GM21447 (cell line): Measurements from ENCODE around the gene AK4.
A peak's percentile ranks its signal among the peaks of the same experiment; 100 is the strongest.

ENCODE experiments used
- ATAC-seq: cut with Tn5 transposase; IDR thresholded peaks from one replicate; pipeline ENCODE4 v1.9.1; 2021; ENCODE audit not compliant: unreplicated experiment

The AK4 gene

DNA sequence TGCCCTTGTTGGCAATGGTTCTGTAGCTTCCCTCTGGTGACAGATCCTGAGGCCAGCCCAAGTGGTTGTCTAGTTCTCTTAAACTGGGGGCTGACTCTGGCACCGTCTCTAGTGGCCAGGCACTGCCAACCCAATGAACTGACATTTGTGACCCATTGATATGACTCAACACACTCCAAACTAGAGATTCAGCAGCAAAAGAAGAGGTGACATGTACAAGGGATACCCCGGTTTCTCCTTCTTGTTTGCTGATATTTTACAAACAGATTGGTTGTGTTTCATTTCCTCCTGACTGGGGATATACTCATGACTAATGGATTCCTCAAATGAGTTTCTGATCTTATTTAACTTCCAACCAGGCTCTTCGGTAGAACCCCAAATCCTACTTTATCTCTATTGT is 95.5 kb downstream of the AK4 start:
- no peak for ATAC-seq

DNA sequence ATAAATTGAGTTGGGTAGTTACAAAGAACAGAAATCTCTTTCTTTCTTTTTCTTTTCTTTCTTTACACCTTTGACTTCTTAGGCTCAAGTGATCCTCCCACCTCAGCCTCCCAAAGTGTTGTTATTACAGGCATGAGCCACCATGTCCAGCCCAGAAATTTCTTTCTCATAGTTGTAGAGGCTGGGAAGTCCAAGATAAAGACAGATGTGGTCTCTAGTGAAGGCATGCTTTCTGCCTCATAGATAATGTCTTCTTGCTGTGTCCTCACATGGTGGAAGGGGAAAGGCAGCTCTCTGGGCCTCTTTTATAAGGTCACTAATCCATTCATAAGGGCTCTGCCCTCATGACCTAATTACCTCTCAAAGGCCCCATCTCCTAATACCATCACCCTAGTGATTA is 97.3 kb downstream of the AK4 start:
- ATAC-seq = no peak

DNA sequence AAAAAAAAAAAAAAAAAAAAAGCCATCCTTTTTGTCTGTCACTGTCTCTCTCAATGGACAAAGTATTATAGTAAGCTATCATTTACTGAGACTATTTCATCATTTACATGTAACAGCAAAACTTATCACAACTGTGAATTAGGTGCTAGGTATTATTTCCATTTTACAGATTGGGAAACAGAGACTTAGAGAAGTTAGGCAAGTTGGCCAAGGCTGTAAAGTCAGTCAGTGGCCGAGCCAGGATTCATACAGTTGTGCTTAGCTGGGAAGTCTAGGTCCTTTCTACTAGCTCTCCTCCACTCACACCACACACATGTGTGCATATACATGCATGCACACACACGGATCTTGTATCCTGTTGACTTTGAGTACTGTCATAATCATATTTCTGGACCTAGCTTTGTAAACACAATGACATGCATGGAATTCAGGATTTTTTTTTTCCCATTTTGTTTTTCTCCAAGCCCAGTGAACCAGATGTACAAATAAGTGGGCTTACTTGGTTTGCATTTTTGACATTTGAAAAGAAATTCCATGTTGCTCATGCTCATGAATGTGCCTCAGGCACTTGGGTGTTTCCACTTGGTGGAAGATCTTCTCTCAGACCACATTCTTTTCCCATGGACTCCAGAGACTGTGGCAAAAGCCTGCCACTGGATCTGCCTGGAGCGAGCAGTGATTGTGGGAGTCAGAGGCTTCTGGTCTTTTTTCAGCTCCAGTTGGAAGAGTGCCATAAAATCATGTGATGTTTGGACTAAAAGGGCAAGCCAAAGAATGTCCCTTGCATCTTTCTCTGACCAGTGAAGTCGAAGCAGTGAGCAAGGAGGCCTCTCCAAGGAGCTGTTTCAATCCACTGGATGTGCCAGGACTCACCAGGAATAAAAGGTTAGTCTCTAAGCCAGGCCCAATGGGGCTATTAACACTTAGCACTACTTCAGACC is 99.7 kb downstream of the AK4 start:
- ATAC-seq = no peak

DNA sequence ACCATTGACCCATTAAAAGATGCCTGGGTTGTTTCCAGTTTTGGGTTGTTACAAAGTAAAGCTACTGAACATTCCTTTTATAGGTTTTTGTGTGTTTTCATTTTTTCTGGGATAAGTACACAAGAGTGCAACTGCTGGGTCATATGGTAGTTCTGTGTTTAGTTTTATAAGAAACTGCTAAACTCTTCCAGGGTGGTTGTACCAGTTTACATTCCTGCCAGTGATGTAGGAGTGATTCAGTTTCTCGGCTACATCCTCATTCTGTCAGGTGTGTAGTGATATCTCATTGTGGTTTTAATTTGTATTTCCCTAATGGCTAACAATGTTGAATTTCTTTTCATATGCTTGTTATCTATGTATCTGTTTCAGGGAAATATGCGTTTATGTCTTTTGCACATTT is 102.8 kb downstream of the AK4 start:
- ATAC-seq = no peak

DNA sequence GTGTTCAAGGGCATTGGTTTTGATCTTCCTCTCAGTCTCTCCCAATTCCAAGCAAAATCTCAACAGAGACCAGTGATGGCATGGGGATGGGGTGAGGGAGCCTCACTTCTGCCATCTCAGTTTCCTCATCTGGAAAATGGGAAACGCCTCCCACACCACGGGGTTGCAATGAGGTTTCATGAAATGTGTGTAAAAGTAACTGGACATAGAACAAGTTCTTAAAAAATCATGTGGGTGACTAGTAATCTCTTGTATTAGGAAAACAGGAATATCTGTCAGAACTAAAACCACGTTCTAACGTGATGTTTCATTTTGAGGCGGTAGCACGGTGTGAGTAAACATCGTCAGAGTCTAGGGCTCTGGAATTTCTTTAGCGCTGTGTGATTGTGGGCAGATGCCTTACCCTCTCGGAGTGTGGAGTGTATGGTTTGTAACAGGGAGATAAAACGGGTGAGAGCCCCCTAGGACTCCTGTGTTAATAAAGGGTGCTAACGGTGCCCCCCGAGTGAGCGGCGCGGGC is 105.9 kb downstream of the AK4 start:
- ATAC-seq = peak; percentile 29

DNA sequence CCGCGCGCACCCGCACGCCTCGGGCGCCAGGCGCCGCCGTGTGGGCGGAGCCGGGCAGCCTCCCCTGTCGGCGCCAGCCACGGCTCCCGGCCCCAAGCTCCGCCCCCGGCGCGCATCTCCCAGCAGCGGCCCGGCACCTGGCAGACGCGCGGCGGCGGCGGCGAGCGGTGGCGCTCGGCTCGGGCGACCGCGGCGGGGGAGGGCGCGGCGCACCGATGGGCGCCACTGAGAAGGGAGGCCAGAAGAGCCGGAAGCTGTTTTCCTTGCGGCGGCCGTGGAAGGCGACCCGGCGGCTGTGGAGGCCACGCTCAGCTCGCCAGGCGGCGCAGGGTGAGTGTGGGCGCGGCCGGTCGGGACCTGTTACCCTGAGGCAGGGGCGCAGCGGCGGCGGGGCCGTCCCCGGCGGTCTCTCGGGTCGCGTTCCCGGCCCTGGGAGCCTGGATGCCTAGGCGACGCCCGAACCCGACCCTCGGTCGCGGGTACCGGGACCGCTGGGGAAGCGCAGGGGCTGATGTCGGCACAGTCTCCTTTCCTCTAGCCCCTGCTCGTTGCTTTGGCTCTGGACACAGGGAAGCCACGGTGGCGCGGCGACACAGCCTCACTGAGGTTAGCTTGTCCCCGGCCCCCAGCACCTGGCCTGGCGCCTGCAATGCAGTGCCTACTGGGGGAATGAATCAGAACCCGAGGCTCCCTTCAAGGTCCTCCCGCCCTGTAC is 106.5 kb downstream of the AK4 start:
- peak; percentile 90 for ATAC-seq

DNA sequence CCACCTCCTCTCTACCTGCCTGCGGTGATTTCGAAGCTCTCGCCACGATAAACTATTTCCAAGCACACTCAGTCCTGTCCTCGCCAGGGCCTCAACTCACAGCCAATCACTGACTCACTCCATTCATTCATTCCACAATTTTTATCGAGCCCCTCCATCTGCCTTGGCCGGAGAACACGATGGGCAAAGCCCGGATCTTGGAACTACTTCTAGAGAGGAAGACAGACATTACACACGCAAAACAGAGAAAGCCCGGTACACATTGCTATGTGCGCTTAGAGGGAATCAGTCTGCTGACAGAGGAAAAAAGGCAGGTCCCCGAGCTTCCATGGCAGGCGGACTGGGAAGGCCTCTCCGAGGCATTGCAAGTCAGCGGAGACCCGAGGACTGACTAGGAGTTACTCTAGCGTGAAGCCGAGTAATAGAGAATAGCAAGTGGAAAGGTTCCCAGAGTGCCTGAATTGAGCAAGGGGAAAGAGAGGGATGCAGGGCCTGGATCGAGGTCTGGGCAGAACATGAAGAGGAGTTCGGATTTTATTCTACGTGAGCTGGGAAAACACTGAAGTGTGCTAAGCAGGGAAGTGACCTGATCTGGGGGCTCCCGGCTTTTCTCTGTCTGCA is 107.1 kb downstream of the AK4 start:
- peak; percentile 6 for ATAC-seq

- ATAC-seq = no peak
Observed at GRCh38 chr1:65255656-65256050, 107.7 kb downstream of the AK4 start.

DNA sequence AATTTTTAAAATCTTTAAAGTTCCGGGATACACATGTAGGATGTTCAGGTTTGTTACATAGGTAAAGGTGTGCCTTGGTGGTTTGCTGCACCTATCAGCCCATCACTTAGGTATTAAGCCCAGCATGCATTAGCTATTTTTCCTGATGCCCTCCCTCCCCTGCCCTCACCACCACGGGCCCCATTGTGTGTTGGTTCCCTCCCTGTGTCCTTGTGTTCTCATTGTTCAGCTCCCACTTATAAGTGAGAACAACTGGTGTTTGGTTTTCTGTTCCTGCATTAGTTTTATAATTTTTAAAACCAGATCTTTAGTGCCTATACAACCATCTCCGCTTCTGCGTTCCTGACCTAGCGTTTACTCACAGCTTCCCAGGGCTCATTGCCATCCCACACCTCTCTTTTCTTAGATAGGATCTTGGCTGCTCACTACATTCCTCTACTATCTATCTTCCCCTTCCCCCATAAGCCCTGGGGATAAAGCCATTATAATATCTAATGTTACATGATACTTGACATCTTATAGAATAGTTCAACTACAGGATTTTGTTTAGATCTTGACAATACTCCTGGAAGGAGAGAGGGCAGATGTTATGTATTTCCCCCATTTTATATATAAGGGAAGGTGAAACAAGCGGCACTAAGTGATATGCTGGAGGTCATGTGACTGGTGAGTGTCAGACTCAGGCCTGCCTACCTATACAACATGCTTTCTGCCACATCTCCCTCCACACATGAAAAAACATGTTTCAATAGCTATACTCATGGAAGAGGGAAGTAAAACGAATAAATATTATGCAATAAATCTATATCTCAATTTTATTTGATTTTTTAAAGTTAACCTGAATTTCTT is 109.1 kb downstream of the AK4 start:
- no peak for ATAC-seq

DNA sequence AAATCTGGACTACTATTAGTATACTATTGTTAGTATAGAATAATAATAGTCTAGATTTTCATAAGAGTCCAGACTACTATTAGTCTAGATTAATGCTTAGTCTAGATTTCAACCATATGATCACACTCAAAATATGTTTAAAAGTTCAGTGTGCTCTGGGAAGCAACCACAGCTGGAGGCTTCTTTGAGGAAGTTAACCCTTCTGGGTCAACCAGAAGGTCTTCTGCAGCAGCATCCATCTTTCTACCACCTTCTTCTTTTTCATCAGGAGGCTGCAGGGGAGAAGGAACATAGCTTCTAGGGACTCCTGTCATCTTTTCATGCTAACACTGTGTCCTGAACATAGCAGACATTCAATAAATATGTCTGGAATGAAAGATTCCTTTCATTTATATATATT is 110.1 kb downstream of the AK4 start:
- no peak for ATAC-seq

GRCh38 chr1:65259816-65260215 is 111.8 kb downstream of the AK4 start:
- ATAC-seq = peak; percentile 40

GRCh38 chr1:65260851-65261473 is 113.0 kb downstream of the AK4 start:
- ATAC-seq = peak; percentile 42

DNA sequence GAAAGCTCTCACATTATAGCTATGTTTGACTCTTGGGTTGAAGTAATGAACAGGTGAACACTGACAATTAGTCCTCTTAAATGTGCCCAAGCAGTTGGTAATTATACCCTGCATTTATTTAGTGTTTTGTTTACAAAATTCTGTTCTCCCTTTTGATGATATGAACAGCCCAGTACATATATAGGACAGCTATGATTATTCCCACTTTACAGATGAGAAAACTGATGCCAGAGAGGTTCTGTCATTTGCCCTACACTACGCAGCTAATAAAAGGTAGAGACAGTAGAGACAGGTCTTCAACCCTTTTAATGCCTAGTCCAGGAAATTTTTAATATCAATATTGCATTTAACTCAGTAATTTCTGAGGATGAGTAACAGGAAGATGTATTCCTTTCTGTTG is 115.3 kb downstream of the AK4 start:
- no peak for ATAC-seq

GRCh38 chr1:65264197-65264929 is 116.4 kb downstream of the AK4 start:
- no peak for ATAC-seq

- no peak for ATAC-seq
Observed at GRCh38 chr1:65265296-65265650, 117.3 kb downstream of the AK4 start.

- peak; percentile 47 for ATAC-seq
Observed at GRCh38 chr1:65265651-65266351, 117.8 kb downstream of the AK4 start.

DNA sequence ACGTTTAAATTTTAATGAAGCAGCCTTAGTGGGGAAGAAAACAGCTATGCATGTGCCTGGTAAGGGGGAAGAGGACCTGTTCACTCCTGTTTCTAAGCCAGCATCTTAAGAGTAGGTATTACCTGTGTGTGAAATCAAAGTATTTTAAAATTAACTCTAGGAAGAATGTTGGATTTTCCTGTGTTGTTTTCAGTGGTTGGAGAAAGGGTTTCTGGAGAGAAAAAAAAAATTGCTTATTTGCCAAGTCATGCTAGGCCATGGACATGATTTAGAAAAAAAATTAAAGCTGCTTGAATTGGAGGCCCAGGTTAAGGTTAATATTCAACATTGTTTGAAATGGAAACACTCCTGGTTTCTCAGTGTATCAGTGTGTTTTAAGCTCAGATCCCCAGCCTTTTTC is 118.5 kb downstream of the AK4 start:
- ATAC-seq = no peak

DNA sequence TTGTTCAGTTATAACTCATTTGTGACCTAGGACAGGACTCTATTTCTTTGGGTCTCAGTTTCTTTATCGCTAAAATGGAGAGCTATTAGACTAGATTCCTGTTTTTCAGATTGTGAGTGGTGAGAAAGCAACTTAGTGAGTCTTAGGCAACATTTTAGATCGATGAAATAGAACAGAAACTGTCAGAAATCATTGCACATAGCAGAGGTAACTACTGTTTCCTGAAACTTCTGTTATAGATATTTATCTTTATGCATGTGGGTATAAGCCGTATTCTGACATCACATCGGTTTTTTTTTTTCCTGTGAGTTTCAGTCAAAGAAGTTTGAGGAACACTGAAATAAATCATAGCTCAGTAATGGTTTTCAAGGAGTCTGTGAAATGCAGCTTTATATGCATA is 119.3 kb downstream of the AK4 start:
- ATAC-seq = no peak

DNA sequence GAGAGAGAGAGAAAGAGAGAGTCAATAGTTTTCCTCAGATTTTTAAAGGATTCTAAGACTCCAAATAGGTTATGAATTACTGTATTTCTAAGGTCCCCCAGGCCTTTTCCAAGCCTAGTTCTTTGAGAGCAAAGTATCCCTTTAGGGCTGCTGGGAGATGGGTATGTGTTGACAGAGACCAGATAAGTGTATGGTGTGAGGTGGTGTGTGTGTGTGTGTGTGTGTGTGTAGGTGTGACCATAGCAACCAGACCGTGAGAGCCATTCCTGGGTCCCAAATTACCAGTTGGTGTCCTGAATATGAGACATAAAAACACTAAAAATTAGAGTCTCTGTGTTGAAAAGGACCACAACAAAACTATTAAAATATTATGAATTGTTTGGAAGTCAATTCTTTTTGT is 119.7 kb downstream of the AK4 start:
- ATAC-seq = no peak
